B cell (primary cell): ENCODE measurements around the gene GABRP.
"Not testable (repeated sequence)": the region's sequence is repeated elsewhere in the genome, so short reads cannot be mapped to it uniquely, and the experiment has no call there.

ENCODE experiments used
- EZH2 ChIP-seq: IDR thresholded peaks from 2 replicates; pipeline ENCODE4 v1.6.1; 2012; ENCODE audit warnings: borderline replicate concordance, low read depth, mild to moderate bottlenecking, moderate library complexity, low read length; ENCODE audit not compliant: insufficient read depth, poor library complexity, severe bottlenecking
- TF ChIP-seq, protein P1 (sequence below): fragments of 200-600 bp; IDR thresholded peaks from one replicate; pipeline ENCODE4 v1.8.0; 2022; ENCODE audit warnings: antibody characterized with exemption, mild to moderate bottlenecking

DNA sequence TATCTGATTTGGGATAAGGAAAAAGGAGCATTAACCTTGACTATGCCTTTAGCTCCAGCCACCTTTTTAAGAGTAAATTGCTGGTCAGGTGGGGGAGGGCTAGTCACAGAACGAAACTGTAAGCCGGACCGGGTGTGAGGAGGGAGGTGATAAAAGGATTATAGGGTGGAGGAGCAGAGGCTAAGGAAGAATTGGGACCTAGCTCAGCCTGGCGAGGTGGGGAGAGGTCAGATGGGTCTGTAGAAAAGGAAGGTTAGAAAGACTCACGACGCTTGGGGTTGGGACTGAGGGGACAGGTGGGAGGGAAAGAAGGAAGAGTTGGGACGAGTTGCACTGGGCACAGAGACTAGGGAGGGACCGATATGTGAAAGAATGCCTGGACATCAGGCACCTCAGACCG, 17.7 kb upstream of the GABRP start:
- TF ChIP-seq, protein P1, sequence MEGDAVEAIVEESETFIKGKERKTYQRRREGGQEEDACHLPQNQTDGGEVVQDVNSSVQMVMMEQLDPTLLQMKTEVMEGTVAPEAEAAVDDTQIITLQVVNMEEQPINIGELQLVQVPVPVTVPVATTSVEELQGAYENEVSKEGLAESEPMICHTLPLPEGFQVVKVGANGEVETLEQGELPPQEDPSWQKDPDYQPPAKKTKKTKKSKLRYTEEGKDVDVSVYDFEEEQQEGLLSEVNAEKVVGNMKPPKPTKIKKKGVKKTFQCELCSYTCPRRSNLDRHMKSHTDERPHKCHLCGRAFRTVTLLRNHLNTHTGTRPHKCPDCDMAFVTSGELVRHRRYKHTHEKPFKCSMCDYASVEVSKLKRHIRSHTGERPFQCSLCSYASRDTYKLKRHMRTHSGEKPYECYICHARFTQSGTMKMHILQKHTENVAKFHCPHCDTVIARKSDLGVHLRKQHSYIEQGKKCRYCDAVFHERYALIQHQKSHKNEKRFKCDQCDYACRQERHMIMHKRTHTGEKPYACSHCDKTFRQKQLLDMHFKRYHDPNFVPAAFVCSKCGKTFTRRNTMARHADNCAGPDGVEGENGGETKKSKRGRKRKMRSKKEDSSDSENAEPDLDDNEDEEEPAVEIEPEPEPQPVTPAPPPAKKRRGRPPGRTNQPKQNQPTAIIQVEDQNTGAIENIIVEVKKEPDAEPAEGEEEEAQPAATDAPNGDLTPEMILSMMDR, result not testable (repeated sequence)
- TF ChIP-seq EZH2, result not testable (repeated sequence)
